MM.1S (cell line): ENCODE results near the gene ITGA2.

ENCODE experiments used
- EZH2 ChIP-seq: fragments of 300-600 bp; sonication (generic); optimal IDR thresholded peaks from 2 replicates; pipeline ENCODE3; 2017; ENCODE audit warnings: low read depth, mild to moderate bottlenecking, antibody characterized with exemption, low read length, mixed read lengths
- EZH2phosphoT487 ChIP-seq: fragments of 300-600 bp; sonication (generic); IDR thresholded peaks from 2 replicates; pipeline ENCODE4 v1.6.1; 2018; ENCODE audit warnings: antibody characterized with exemption, low read length

GRCh38 chr5:53048248-53048647 lies 59.1 kb downstream of the ITGA2 start:
- TF ChIP-seq EZH2: no peak
- TF ChIP-seq EZH2phosphoT487: no peak
